ENCODE results near the gene STX17.

STX17 gene

DNA sequence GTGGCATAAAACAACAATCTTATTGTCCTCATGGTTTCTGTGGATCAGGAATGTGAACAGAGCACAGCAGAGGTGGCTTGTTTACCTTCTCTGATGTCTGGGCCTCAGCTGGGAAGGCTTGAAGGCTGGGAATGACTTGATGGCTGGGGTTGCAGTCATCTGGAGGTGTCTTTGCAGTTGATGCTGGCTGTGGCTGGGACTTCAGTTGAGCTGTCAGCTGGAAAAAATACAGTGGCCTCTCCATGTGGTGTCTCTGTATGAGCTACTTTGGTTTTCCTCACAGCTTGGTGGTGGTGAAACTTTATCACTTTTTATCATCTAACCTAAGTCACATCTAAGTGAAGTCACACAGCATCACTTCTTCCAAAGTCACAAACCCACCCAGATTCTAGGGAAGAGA is 24.7 kb upstream of the STX17 start (continued):
- TF ChIP-seq ZBTB21 (tag by site-specific recombination; IDR thresholded peaks at IDR 0.05), result no peak
- TF ChIP-seq ZNF292 (tag by site-specific recombination; IDR thresholded peaks at IDR 0.05; ENCODE audit: borderline replicate concordance, low read depth), result no peak
- TF ChIP-seq, protein P1, sequence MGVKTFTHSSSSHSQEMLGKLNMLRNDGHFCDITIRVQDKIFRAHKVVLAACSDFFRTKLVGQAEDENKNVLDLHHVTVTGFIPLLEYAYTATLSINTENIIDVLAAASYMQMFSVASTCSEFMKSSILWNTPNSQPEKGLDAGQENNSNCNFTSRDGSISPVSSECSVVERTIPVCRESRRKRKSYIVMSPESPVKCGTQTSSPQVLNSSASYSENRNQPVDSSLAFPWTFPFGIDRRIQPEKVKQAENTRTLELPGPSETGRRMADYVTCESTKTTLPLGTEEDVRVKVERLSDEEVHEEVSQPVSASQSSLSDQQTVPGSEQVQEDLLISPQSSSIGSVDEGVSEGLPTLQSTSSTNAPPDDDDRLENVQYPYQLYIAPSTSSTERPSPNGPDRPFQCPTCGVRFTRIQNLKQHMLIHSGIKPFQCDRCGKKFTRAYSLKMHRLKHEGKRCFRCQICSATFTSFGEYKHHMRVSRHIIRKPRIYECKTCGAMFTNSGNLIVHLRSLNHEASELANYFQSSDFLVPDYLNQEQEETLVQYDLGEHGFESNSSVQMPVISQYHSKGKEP (tag by site-specific recombination; IDR thresholded peaks at IDR 0.05), result no peak
- TF ChIP-seq ZFP37 (tag by site-specific recombination; IDR thresholded peaks at IDR 0.05), result no peak
- no peak for TF ChIP-seq ZNF114 (tag by site-specific recombination; IDR thresholded peaks at IDR 0.05)
- TF ChIP-seq, protein P2, sequence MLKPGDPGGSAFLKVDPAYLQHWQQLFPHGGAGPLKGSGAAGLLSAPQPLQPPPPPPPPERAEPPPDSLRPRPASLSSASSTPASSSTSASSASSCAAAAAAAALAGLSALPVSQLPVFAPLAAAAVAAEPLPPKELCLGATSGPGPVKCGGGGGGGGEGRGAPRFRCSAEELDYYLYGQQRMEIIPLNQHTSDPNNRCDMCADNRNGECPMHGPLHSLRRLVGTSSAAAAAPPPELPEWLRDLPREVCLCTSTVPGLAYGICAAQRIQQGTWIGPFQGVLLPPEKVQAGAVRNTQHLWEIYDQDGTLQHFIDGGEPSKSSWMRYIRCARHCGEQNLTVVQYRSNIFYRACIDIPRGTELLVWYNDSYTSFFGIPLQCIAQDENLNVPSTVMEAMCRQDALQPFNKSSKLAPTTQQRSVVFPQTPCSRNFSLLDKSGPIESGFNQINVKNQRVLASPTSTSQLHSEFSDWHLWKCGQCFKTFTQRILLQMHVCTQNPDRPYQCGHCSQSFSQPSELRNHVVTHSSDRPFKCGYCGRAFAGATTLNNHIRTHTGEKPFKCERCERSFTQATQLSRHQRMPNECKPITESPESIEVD (tag by site-specific recombination; IDR thresholded peaks at IDR 0.05), result no peak
- TF ChIP-seq ZNF555 (tag by site-specific recombination; conservative IDR thresholded peaks at IDR 0.05), result no peak
- no peak for TF ChIP-seq ZNF530 (tag by site-specific recombination; IDR thresholded peaks at IDR 0.05; ENCODE audit: low read depth)
- no peak for TF ChIP-seq ZEB2 (tag by site-specific recombination; IDR thresholded peaks at IDR 0.05)
- TF ChIP-seq ZNF654 (tag by site-specific recombination; IDR thresholded peaks at IDR 0.05; ENCODE audit: low read depth), result no peak
- TF ChIP-seq, protein P3, sequence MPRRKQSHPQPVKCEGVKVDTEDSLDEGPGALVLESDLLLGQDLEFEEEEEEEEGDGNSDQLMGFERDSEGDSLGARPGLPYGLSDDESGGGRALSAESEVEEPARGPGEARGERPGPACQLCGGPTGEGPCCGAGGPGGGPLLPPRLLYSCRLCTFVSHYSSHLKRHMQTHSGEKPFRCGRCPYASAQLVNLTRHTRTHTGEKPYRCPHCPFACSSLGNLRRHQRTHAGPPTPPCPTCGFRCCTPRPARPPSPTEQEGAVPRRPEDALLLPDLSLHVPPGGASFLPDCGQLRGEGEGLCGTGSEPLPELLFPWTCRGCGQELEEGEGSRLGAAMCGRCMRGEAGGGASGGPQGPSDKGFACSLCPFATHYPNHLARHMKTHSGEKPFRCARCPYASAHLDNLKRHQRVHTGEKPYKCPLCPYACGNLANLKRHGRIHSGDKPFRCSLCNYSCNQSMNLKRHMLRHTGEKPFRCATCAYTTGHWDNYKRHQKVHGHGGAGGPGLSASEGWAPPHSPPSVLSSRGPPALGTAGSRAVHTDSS (tag by site-specific recombination; IDR thresholded peaks at IDR 0.05), result no peak

DNA sequence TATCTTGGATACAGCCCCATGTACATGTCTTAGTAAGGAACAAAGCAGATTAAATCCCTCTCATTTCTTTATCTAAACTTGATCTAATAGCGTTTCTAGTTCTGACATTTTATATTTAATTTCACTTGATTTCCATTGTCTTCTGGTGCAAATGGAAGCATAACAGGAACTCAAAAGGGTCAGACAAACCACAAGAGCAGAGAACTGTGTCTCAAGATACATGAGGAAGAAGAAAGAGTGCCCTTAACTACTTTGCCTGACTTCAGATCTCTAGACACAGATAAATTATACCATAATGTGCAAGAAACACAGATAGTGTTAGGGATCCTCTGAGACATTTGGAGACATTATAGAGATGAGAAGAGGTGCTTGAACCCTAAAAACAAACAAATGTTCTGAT is 20.7 kb upstream of the STX17 start:
- ChIA-PET POLR2A (no interaction called here), CTCF (no interaction called here)
- H3K4me1 ChIP-seq (ENCODE audit: control insufficient read depth, insufficient read depth, low read length), result no peaks in the 10 kb centered on the region
- H3K4me3 ChIP-seq (ENCODE audit: low read depth, low read length), result no peak overlapping the region
- TF ChIP-seq ZNF37A (tag by site-specific recombination; IDR thresholded peaks at IDR 0.05) (no peak), MEIS1 (CRISPR knock-in tag; IDR thresholded peaks at IDR 0.05; ENCODE audit: borderline replicate concordance) (no peak), SETDB1 (IDR thresholded peaks at IDR 0.05; ENCODE audit: insufficient read length, low read length) (no peak), ZNF169 (tag by site-specific recombination; IDR thresholded peaks at IDR 0.05) (no peak), ZNF311 (tag by site-specific recombination; IDR thresholded peaks at IDR 0.05; ENCODE audit: borderline replicate concordance) (no peak), ZNF623 (tag by site-specific recombination; IDR thresholded peaks at IDR 0.05) (no peak), ZNF202 (tag by site-specific recombination; IDR thresholded peaks at IDR 0.05; ENCODE audit: borderline replicate concordance) (no peak), YY1 (tag by site-specific recombination; IDR thresholded peaks at IDR 0.05) (no peak), ZNF791 (tag by site-specific recombination; IDR thresholded peaks at IDR 0.05) (no peak)
- TF ChIP-seq, protein P4, sequence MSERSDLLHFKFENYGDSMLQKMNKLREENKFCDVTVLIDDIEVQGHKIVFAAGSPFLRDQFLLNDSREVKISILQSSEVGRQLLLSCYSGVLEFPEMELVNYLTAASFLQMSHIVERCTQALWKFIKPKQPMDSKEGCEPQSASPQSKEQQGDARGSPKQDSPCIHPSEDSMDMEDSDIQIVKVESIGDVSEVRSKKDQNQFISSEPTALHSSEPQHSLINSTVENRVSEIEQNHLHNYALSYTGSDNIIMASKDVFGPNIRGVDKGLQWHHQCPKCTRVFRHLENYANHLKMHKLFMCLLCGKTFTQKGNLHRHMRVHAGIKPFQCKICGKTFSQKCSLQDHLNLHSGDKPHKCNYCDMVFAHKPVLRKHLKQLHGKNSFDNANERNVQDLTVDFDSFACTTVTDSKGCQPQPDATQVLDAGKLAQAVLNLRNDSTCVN (tag by site-specific recombination; optimal IDR thresholded peaks at IDR 0.05), result no peak
- TF ChIP-seq, protein P5, sequence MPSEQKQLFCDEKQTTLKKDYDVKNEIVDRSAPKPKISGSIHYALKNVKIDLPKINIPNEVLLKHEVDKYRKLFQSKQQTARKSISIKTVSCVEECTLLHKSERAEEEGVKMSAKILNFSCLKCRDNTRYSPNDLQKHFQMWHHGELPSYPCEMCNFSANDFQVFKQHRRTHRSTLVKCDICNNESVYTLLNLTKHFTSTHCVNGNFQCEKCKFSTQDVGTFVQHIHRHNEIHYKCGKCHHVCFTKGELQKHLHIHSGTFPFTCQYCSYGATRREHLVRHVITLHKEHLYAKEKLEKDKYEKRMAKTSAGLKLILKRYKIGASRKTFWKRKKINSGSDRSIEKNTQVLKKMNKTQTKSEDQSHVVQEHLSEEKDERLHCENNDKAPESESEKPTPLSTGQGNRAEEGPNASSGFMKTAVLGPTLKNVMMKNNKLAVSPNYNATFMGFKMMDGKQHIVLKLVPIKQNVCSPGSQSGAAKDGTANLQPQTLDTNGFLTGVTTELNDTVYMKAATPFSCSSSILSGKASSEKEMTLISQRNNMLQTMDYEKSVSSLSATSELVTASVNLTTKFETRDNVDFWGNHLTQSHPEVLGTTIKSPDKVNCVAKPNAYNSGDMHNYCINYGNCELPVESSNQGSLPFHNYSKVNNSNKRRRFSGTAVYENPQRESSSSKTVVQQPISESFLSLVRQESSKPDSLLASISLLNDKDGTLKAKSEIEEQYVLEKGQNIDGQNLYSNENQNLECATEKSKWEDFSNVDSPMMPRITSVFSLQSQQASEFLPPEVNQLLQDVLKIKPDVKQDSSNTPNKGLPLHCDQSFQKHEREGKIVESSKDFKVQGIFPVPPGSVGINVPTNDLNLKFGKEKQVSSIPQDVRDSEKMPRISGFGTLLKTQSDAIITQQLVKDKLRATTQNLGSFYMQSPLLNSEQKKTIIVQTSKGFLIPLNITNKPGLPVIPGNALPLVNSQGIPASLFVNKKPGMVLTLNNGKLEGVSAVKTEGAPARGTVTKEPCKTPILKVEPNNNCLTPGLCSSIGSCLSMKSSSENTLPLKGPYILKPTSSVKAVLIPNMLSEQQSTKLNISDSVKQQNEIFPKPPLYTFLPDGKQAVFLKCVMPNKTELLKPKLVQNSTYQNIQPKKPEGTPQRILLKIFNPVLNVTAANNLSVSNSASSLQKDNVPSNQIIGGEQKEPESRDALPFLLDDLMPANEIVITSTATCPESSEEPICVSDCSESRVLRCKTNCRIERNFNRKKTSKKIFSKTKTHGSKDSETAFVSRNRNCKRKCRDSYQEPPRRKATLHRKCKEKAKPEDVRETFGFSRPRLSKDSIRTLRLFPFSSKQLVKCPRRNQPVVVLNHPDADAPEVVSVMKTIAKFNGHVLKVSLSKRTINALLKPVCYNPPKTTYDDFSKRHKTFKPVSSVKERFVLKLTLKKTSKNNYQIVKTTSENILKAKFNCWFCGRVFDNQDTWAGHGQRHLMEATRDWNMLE (tag by site-specific recombination; conservative IDR thresholded peaks at IDR 0.05; ENCODE audit: low read depth), result no peak
- no peaks in the 10 kb centered on the region for H3K36me3 ChIP-seq (ENCODE audit: control insufficient read depth in 2 of 2, insufficient read depth in 1 of 2, low read length in 2 of 2)
- H3K9me3 ChIP-seq (ENCODE audit: control insufficient read depth, insufficient read depth, low read depth, low read length), result no peaks in the 10 kb centered on the region
- H3K27ac ChIP-seq (ENCODE audit: extremely low read depth, low read depth, low read length), result no peak overlapping the region
